Endothelial cell of umbilical vein (primary cell): ENCODE results near the gene RYR3. TPM values are rescaled to one million over a fixed set of nuclear protein-coding genes. Genes with fewer than 3 reads are reported as not detected.

ENCODE experiments used
- BruUV-seq: library from RNA; stranded (reverse); fragments of 400-500 nt; replicated peaks from 2 replicates; lab custom pipeline; 2021; lab: Mats Ljungman, UMichigan
- CTCF ChIA-PET: fragments of 300-600, 350-600 bp; sonication (Branson Sonifier 250); formaldehyde crosslinking; loops from one replicate; lab custom pipeline; 2021; ENCODE audit warnings: antibody characterized with exemption, inconsistent platforms; lab: Charles Lee
- POLR2A ChIA-PET: fragments of 300-600, 350-600 bp; sonication (Branson Sonifier 250); formaldehyde crosslinking; loops from one replicate; lab custom pipeline; 2021; ENCODE audit warnings: antibody characterized with exemption, inconsistent platforms; lab: Charles Lee
- DNase-seq: peaks from one replicate; pipeline ENCODE4 v3.0.0-alpha.2; 2011; ENCODE audit warnings: low read depth, low spot score
- FAIRE-seq: peaks from 2 replicates; lab custom pipeline; 2011; peaks lifted over from hg19 to GRCh38; lab: Jason Lieb, UNC
- H2AFZ ChIP-seq: 2 replicates; pipeline ENCODE4 v1.6.0; 2012; ENCODE audit warnings: low read depth, low read length, control low read depth, inconsistent platforms
- H3K27ac ChIP-seq: 2 replicates; pipeline ENCODE4 v1.5.1; 2011; ENCODE audit warnings: low read depth, mild to moderate bottlenecking, control low read depth, low read length, moderate library complexity; ENCODE audit not compliant: insufficient read depth
- H3K27me3 ChIP-seq, 2 experiments: 2 replicates each; pipeline versions ENCODE4 v1.6.0 to v1.6.1; 2011; ENCODE audit warnings: low read length in 2 of 2, mixed read lengths in 1 of 2; ENCODE audit not compliant: control insufficient read depth in 2 of 2, insufficient read depth in 2 of 2
- H3K36me3 ChIP-seq, 2 experiments: 2 replicates in 1 of 2; 3 replicates in 1 of 2; pipeline ENCODE4 v1.5.1; 2011; ENCODE audit warnings: low read length in 2 of 2, mild to moderate bottlenecking in 1 of 2, moderate library complexity in 1 of 2; ENCODE audit not compliant: control insufficient read depth in 2 of 2, insufficient read depth in 2 of 2; ENCODE audit errors: extremely low read depth in 1 of 2
- H3K4me1 ChIP-seq: 3 replicates; pipeline ENCODE4 v1.5.1; 2011; ENCODE audit warnings: mild to moderate bottlenecking, low read length; ENCODE audit not compliant: control insufficient read depth, insufficient read depth; ENCODE audit errors: extremely low read depth
- H3K4me2 ChIP-seq: 2 replicates; pipeline ENCODE4 v1.6.1; 2011; ENCODE audit warnings: low read length, control low read depth, mixed read lengths; ENCODE audit not compliant: insufficient read depth
- H3K4me3 ChIP-seq, 3 experiments: fragments of 200-600 bp in 1 of 3; sonication (generic), shearing (Covaris generic) in 1 of 3; replicated peaks in 1 of 3; 2 replicates each; pipeline ENCODE4 v1.5.1; 2011 to 2016; ENCODE audit warnings: control low read depth in 3 of 3, low read length in 3 of 3, mild to moderate bottlenecking in 2 of 3, inconsistent platforms in 1 of 3, low read depth in 1 of 3, moderate library complexity in 1 of 3; ENCODE audit not compliant: insufficient read depth in 1 of 3
- H3K79me2 ChIP-seq: 2 replicates; pipeline ENCODE4 v1.6.0; 2012; ENCODE audit warnings: low read length, inconsistent platforms; ENCODE audit not compliant: control insufficient read depth, insufficient read depth
- H3K9ac ChIP-seq: replicated peaks from 2 replicates; pipeline ENCODE3; 2011; ENCODE audit warnings: low read length, control low read depth; ENCODE audit not compliant: insufficient read depth; ENCODE audit errors: extremely low read depth
- H3K9me1 ChIP-seq: replicated peaks from 3 replicates; pipeline ENCODE4 v1.6.0; 2011; ENCODE audit warnings: mild to moderate bottlenecking, low read length; ENCODE audit not compliant: control insufficient read depth, insufficient read depth; ENCODE audit errors: extremely low read depth
- H3K9me3 ChIP-seq: replicated peaks from 2 replicates; pipeline ENCODE4 v1.5.1; 2012; ENCODE audit warnings: low read length, inconsistent platforms; ENCODE audit not compliant: control insufficient read depth, insufficient read depth
- H4K20me1 ChIP-seq: replicated peaks from 2 replicates; pipeline ENCODE3; 2011; ENCODE audit warnings: mild to moderate bottlenecking, low read length; ENCODE audit not compliant: control insufficient read depth, insufficient read depth; ENCODE audit errors: extremely low read depth
- EZH2 ChIP-seq: IDR thresholded peaks from 2 replicates; pipeline ENCODE4 v1.6.1; 2012; ENCODE audit warnings: borderline replicate concordance, low read depth, mild to moderate bottlenecking, moderate library complexity, low read length, inconsistent platforms; ENCODE audit not compliant: severe bottlenecking
- FOS ChIP-seq: IDR thresholded peaks from 2 replicates; pipeline ENCODE4 v1.6.1; 2011; ENCODE audit warnings: mild to moderate bottlenecking, low read length, moderate library complexity, borderline replicate concordance; ENCODE audit not compliant: insufficient read depth
- GATA2 ChIP-seq: IDR thresholded peaks from 2 replicates; pipeline ENCODE4 v1.7.0; 2011; ENCODE audit warnings: low read depth, mild to moderate bottlenecking, moderate library complexity, mixed read lengths, low read length; ENCODE audit not compliant: insufficient read length, insufficient read depth
- JUN ChIP-seq: IDR thresholded peaks from 2 replicates; pipeline ENCODE4 v1.6.1; 2011; ENCODE audit warnings: borderline replicate concordance, low read depth; ENCODE audit not compliant: insufficient read length, insufficient read depth
- MYC ChIP-seq: IDR thresholded peaks from one replicate; pipeline ENCODE4 v1.6.1; 2011; ENCODE audit warnings: mild to moderate bottlenecking, low read depth, low read length
- POLR2A ChIP-seq: IDR thresholded peaks from 2 replicates; pipeline ENCODE4 v1.6.1; 2012; ENCODE audit warnings: low read depth, mild to moderate bottlenecking, control low read depth, low read length
- dilution Hi-C: fragments of 300-500 bp; cut with MboI; formaldehyde crosslinking; loops from one replicate; pipeline ENCODE4 v1.15.0; 2019; ENCODE audit warnings: low sequenced_read_pairs; ENCODE audit not compliant: extremely low pct_ligation_motif_present
- intact Hi-C: fragments of 100-400 bp; cut with micrococcal nuclease; formaldehyde crosslinking; loops from one replicate; pipeline ENCODE4 v1.10.0; 2022
- polyA plus RNA-seq, 4 experiments: library from polyadenylated mRNA; depleted of rRNA in 3 of 4; stranded (reverse) in 3 of 4; unstranded in 1 of 4; fragments of >200 nt; gene quantifications; 2 replicates each; pipeline versions ENCODE4 v1.2.1 to v1.2.3, GENCODE V29; 2011 to 2012; ENCODE audit warnings: missing spikeins in 1 of 4
- total RNA-seq: library from RNA; stranded (reverse); gene quantifications from 2 replicates; pipeline ENCODE4 v1.2.3, GENCODE V29; 2021
- TF ChIP-seq, protein P1 (sequence below): IDR thresholded peaks from 2 replicates; pipeline ENCODE4 v1.6.1; 2011; ENCODE audit not compliant: insufficient read depth, insufficient read length

Gene RYR3
- total and polyA plus RNA-seq, 2 donors (not counting 3 experiments of a cell fraction or from before 2014, with no cell fraction given) = not detected

DNA sequence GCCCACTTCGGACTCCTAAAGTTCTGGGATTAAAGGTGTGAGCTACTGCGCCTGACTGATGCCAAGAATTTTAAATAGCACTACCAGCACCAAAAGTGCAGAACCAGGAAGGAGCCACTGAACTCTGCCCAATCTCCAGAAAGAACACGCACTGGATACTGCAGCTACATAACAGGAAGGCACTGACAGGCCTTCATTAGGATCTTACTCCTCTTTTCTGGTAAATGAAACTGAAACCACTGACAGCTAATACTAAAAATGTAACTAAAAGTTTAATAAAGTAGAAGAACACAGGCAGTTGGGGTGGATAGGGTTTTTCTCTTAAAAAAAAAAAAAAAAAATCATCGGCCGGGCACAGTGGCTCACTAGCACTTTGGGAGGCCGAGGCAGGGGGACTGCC, 583.4 kb downstream of the RYR3 start:
- Histone ChIP-seq H3K27ac (no peak overlapping the region), H3K4me3 (no peak overlapping the region), H4K20me1 (no peaks in the 10 kb centered on the region), H3K36me3 (no peaks in the 10 kb centered on the region), H3K4me2 (no peak overlapping the region), H3K27me3 (no peaks in the 10 kb centered on the region), H3K9me3 (no peaks in the 10 kb centered on the region), H2AFZ (no peak overlapping the region), H3K79me2 (no peaks in the 10 kb centered on the region), H3K9me1 (no peaks in the 10 kb centered on the region), H3K4me1 (no peaks in the 10 kb centered on the region), H3K9ac (no peak overlapping the region)
- POLR2A ChIA-PET = interaction anchor here (0.7 kb wide), 1 partner anchor 31 kb away, joined by 4 read pairs; no protein-coding TSS in a partner anchor
- intact Hi-C loops = loop anchor here (10.0 kb wide), 1 partner anchor 59 kb away; no protein-coding TSS in a partner anchor
- no TSS peak for BruUV-seq
- DNase-seq (no peak), FAIRE-seq (no peak)
- TF ChIP-seq JUN = no peak
- no peak for TF ChIP-seq POLR2A
- no peak for TF ChIP-seq MYC
- TF ChIP-seq, protein P1, sequence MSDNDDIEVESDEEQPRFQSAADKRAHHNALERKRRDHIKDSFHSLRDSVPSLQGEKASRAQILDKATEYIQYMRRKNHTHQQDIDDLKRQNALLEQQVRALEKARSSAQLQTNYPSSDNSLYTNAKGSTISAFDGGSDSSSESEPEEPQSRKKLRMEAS = no peak
- no peak for TF ChIP-seq FOS
- TF ChIP-seq GATA2 = no peak
- dilution Hi-C loops = no loop called here
- CTCF ChIA-PET = interaction anchor here (0.9 kb wide), 1 partner anchor 9 kb away, joined by 3 read pairs; no protein-coding TSS in a partner anchor

DNA sequence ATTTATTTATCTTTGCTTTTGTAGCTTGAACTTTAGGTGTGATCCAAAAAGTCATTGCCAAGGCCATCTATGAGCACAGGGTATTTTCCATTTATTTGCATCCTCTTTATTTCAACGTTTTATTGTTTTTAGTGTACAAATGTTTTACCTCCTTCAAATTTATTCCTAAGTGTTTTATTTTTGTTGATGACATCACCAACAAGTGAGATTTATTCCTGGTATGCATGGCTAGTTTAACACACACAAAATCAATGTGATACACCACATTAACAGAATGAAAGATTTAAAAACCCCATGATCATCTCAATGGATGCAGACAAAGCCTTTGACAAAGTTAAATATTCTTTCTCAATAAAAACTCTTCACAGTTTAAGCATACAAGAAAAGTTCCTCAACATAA, 591.3 kb downstream of the RYR3 start:
- H3K9me1 ChIP-seq = no peaks in the 10 kb centered on the region
- H2AFZ ChIP-seq = no peak overlapping the region
- TF ChIP-seq JUN (no peak), EZH2 (no peak), GATA2 (no peak)
- H3K27me3 ChIP-seq = no peaks in the 10 kb centered on the region
- H4K20me1 ChIP-seq = no peaks in the 10 kb centered on the region
- dilution Hi-C loops (no loop called here), intact Hi-C loops (no loop called here)
- no TSS peak for BruUV-seq
- CTCF ChIA-PET = no interaction called here
- H3K79me2 ChIP-seq = no peaks in the 10 kb centered on the region
- no peak overlapping the region for H3K4me2 ChIP-seq
- DNase-seq (no peak), FAIRE-seq (no peak)
- POLR2A ChIA-PET = interaction anchor here (0.6 kb wide), 1 partner anchor 20 kb away, joined by 3 read pairs; no protein-coding TSS in a partner anchor
- peaks cover 1% of the 10 kb centered on the region for H3K4me1 ChIP-seq
- no peak overlapping the region for H3K4me3 ChIP-seq
- no peak overlapping the region for H3K9ac ChIP-seq
- no peak overlapping the region for H3K27ac ChIP-seq
- no peaks in the 10 kb centered on the region for H3K9me3 ChIP-seq
- no peaks in the 10 kb centered on the region for H3K36me3 ChIP-seq
